ENCODE data around the gene CUL9. TPM values are rescaled to one million over a fixed set of nuclear protein-coding genes. Genes with fewer than 3 reads are reported as not detected.
A peak's percentile ranks its signal among the peaks of the same experiment; 100 is the strongest.

The CUL9 gene
- total RNA-seq, 1 experiment from 2014 or later, result 15.2 TPM

DNA sequence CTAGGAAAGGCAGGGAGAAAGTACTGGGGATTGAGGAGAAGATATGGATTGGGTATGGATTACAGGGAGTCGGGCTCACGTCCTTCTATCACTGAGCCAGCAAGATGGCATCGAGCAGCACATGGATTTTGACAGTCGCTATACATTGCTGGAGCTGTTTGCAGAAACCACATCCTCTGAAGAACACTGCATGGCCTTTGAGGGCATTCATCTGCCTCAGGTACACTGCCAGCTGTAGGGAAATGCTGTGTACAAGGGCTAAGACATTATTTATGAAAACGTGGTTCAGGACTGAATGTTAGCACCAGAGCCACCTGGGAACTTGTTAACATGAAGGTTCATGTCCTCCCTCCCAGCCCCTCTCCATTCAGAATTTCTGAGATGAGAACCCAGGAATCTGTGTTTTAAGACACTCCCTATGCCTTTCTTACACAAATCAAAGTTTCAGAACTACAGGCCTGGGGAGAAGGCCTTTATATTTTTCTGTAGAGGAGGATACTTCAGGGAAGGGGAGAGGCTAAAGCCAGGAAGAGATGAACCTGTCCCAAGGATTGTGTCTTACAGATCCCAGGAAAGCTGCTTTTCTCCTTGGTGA is 3.5 kb downstream of the CUL9 start:
- no peak overlapping the region; a peak in 1 of 5 replicates for H3K4me3 Mint-ChIP-seq
- WGBS (ENCODE audit: extremely low coverage, insufficient read length, low lambda C conversion rate), result no CpG with 5 or more reads among the region's 5 CpGs

More for the DNA sequence above, 3.5 kb downstream of the CUL9 start:
- Mint-ChIP-seq H3K27ac (peak overlapping the region in 1 of 3 experiments; percentile 1; a peak in 1 of 7 replicates), H3K36me3 (ENCODE audit: insufficient read depth in 1 of 3, low read depth in 3 of 3) (peaks cover 4 to 24% (median 22%) of the 10 kb centered on the region in 3 experiments; a peak in 5 of 7 replicates), H3K4me1 (peaks cover 21% of the 10 kb centered on the region in 2 experiments), H3K27me3 (ENCODE audit: low read depth) (no peaks in the 10 kb centered on the region), H3K9me3 (no peaks in the 10 kb centered on the region)
- H3K9ac ChIP-seq (ENCODE audit: extremely low read depth, insufficient read length, low read length), result no peak overlapping the region
- H4K20me1 ChIP-seq (ENCODE audit: control insufficient read depth, insufficient read depth, insufficient read length), result no peaks in the 10 kb centered on the region
- H2BK5ac ChIP-seq (ENCODE audit: insufficient read length, low read length), result no peak overlapping the region
- no peaks in the 10 kb centered on the region for H3K4me1 ChIP-seq (ENCODE audit: insufficient read depth, low read length)
- no peak overlapping the region for H3K56ac ChIP-seq (ENCODE audit: insufficient read length, low read depth, low read length)
- H3K14ac ChIP-seq (ENCODE audit: insufficient read depth, low read length), result no peak overlapping the region
- TF ChIP-seq, protein P1, sequence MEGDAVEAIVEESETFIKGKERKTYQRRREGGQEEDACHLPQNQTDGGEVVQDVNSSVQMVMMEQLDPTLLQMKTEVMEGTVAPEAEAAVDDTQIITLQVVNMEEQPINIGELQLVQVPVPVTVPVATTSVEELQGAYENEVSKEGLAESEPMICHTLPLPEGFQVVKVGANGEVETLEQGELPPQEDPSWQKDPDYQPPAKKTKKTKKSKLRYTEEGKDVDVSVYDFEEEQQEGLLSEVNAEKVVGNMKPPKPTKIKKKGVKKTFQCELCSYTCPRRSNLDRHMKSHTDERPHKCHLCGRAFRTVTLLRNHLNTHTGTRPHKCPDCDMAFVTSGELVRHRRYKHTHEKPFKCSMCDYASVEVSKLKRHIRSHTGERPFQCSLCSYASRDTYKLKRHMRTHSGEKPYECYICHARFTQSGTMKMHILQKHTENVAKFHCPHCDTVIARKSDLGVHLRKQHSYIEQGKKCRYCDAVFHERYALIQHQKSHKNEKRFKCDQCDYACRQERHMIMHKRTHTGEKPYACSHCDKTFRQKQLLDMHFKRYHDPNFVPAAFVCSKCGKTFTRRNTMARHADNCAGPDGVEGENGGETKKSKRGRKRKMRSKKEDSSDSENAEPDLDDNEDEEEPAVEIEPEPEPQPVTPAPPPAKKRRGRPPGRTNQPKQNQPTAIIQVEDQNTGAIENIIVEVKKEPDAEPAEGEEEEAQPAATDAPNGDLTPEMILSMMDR (conservative IDR thresholded peaks at IDR 0.05), result no peak
- no peak for DNase-seq
- no peak overlapping the region for H3K4ac ChIP-seq (ENCODE audit: low read depth, low read length)
- H3K4me2 ChIP-seq (ENCODE audit: insufficient read depth, insufficient read length, low read length), result no peak overlapping the region
- no peak overlapping the region for H2AK5ac ChIP-seq (ENCODE audit: insufficient read length, low read length)
- H3K18ac ChIP-seq (ENCODE audit: insufficient read length, low read depth, low read length), result no peak overlapping the region
- no peak overlapping the region for H2AFZ ChIP-seq (ENCODE audit: low read length)
- H3K27me3 ChIP-seq (ENCODE audit: insufficient read depth, low read length), result no peaks in the 10 kb centered on the region
- peaks cover 6% of the 10 kb centered on the region for H3K23me2 ChIP-seq (ENCODE audit: insufficient read length, low read depth, low read length, poor library complexity, severe bottlenecking)
- H3K79me1 ChIP-seq (ENCODE audit: insufficient read depth, low read depth, low read length, poor library complexity, severe bottlenecking), result no peaks in the 10 kb centered on the region
- no peak overlapping the region for H3K27ac ChIP-seq (ENCODE audit: insufficient read length, low read depth, low read length)
- H4K91ac ChIP-seq (ENCODE audit: insufficient read length, low read depth, low read length), result no peak overlapping the region
- no peaks in the 10 kb centered on the region for H3K9me3 ChIP-seq (ENCODE audit: control insufficient read depth, low read depth, low read length)
- H2BK120ac ChIP-seq (ENCODE audit: low read depth, low read length, poor library complexity, severe bottlenecking), result no peak overlapping the region
- no peak overlapping the region for H4K8ac ChIP-seq (replicated peaks; ENCODE audit: insufficient read length, low read depth, low read length)
- H3K23ac ChIP-seq (ENCODE audit: insufficient read length, low read depth, low read length), result no peak overlapping the region
- no peak overlapping the region for H2BK12ac ChIP-seq (ENCODE audit: insufficient read length, low read depth, low read length)
- H2BK15ac ChIP-seq (ENCODE audit: low read depth, low read length), result no peak overlapping the region
- no peak overlapping the region for H3T11ph ChIP-seq (ENCODE audit: low read length)
- H2BK20ac ChIP-seq (ENCODE audit: low read depth, low read length, poor library complexity, severe bottlenecking), result no peak overlapping the region
- no peaks in the 10 kb centered on the region for H3K79me2 ChIP-seq (ENCODE audit: insufficient read depth, low read length)
- no peak overlapping the region for H4K5ac ChIP-seq (ENCODE audit: insufficient read length, low read depth, low read length)
